ENCODE results near the gene KCNN3.

- TF ChIP-seq CTCF (IDR thresholded peaks at IDR 0.05; ENCODE audit: insufficient read depth, low read length) (no peak), REST (IDR thresholded peaks at IDR 0.05; ENCODE audit: insufficient replicate concordance, low read depth) (no peak), POLR2AphosphoS5 (IDR thresholded peaks at IDR 0.05; ENCODE audit: low read depth) (no peak), SPI1 (IDR thresholded peaks at IDR 0.05; ENCODE audit: borderline replicate concordance, low read depth) (no peak), GABPA (IDR thresholded peaks at IDR 0.05; ENCODE audit: low read depth) (no peak)
These were observed 13.5 kb downstream of the KCNN3 start for GRCh38 chr1:154856544-154856943.
